Measurements from ENCODE around the gene CARD14.
"Not testable (repeated sequence)": the region's sequence is repeated elsewhere in the genome, so short reads cannot be mapped to it uniquely, and the experiment has no call there.

Gene CARD14

DNA sequence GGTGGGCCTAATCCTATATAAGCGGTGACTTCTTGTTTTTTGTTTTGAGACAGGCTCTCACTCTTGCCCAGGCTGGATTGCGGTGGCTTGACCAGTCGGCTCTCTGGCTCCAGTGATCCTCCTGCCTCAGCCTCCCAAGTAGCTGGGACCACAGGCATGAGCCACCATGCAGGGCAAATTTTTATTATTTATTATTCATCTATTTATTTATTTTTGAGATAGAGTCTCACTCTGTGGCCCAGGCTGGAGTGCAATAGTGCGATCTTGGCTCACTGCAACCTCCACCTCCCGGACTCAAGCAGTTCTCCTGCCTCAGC, 86.2 kb downstream of the CARD14 start:
- DNase-seq: no peak

DNA sequence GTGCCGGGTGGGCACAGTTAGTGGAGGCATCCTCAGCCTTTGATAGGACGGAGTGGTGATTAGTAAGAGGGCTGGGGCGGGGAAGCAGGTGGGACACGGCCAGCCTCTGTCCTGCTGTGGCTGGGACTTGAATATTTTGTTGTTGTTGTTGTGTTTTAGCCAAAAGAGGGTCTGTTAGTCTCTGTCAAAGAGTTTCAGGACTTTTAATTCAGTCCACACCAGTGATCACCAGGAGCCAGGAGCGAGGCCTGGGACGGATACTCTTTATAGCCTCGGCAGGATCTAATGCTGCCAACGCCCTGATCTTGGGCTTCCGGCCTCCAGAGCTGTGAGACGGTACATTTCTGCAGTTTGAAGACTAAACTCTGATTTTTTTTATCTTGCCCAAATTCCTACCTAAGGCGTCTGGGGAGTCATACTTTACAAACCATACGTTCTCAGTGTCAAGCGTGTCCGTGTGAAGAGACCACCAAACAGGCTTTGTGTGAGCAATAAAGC, 87.9 kb downstream of the CARD14 start:
- no peak for DNase-seq

DNA sequence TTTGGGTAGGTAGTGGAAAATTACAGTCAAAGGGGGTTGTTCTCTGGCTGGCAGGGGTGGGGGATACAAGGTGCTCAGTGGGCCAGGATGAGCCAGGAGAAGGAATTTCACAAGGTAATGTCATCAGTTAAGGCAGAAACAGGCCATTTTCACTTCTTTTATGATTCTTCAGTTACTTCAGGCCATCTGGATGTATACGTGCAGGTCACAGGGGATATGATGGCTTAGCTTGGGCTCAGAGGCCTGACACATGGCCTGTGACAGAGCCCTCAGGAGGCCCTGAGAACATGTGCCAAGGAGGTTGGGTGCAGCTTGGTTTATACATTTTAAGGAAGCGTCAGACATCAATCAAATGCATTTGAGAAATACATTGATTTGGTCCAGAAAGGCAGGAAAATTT, 88.5 kb downstream of the CARD14 start:
- DNase-seq: not testable (repeated sequence)

Data from NCI-H446 treated with DMSO at 0.1 percent for 48 hours (cell line).